ENCODE results near the gene ISLR2.
"Not testable (repeated sequence)": the region's sequence is repeated elsewhere in the genome, so short reads cannot be mapped to it uniquely, and the experiment has no call there.

Gene ISLR2

GRCh38 chr15:74130155-74130848 lies at the start of gene ISLR2:
TSS of gene ISLR2 (plus strand) at chr15:74130586. CDS start at chr15:74132755, 2,169 bp downstream.
- DNase-seq = peak; percentile 61
- H3K27me3 Mint-ChIP-seq (ENCODE audit: low read depth, poor library complexity) = peaks cover 89% of the 10 kb centered on the region
- no peak within 1 kb of the TSS for H3K27ac Mint-ChIP-seq
- H3K4me3 Mint-ChIP-seq = peak within 1 kb of the TSS; percentile 80
- H3K36me3 Mint-ChIP-seq (ENCODE audit: low read depth) = peaks cover 5% of the 10 kb centered on the region
- peaks cover 18% of the 10 kb centered on the region for H3K9me3 Mint-ChIP-seq
- peaks cover 63% of the 10 kb centered on the region for H3K4me1 Mint-ChIP-seq
- TF ChIP-seq, protein P1, sequence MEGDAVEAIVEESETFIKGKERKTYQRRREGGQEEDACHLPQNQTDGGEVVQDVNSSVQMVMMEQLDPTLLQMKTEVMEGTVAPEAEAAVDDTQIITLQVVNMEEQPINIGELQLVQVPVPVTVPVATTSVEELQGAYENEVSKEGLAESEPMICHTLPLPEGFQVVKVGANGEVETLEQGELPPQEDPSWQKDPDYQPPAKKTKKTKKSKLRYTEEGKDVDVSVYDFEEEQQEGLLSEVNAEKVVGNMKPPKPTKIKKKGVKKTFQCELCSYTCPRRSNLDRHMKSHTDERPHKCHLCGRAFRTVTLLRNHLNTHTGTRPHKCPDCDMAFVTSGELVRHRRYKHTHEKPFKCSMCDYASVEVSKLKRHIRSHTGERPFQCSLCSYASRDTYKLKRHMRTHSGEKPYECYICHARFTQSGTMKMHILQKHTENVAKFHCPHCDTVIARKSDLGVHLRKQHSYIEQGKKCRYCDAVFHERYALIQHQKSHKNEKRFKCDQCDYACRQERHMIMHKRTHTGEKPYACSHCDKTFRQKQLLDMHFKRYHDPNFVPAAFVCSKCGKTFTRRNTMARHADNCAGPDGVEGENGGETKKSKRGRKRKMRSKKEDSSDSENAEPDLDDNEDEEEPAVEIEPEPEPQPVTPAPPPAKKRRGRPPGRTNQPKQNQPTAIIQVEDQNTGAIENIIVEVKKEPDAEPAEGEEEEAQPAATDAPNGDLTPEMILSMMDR (IDR thresholded peaks at IDR 0.05) = no peak

DNA sequence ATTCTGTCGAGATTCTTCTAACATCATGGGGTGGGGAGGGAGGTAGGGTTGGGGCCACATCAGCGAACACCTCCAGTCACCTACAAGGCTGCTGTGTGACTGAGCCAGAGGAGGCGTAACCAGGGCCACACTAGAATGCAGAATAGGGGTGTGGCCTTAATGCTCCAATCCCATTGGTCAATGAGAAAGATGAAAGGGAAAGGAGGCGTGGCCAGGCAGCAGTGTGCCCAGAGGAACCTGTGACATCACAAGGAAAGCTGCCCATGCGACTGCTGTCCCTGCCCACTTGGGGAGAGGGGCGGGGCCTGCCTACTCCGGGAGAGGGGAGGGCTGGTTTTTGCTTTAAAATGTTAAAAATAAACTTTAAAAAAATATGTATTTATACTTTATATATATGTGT lies 47.9 kb upstream of the ISLR2 start, which contains the start of gene GOLGA6A:
GOLGA6A (minus strand) TSS at position 101 of the 400 bp plus-strand sequence; CDS start at position 60, 41 bp downstream.
- H3K4me3 Mint-ChIP-seq; DNase-seq; H3K27me3 Mint-ChIP-seq (ENCODE audit: low read depth, poor library complexity); H3K9me3 Mint-ChIP-seq; H3K36me3 Mint-ChIP-seq (ENCODE audit: low read depth); H3K4me1 Mint-ChIP-seq; H3K27ac Mint-ChIP-seq: not testable (repeated sequence)

DNA sequence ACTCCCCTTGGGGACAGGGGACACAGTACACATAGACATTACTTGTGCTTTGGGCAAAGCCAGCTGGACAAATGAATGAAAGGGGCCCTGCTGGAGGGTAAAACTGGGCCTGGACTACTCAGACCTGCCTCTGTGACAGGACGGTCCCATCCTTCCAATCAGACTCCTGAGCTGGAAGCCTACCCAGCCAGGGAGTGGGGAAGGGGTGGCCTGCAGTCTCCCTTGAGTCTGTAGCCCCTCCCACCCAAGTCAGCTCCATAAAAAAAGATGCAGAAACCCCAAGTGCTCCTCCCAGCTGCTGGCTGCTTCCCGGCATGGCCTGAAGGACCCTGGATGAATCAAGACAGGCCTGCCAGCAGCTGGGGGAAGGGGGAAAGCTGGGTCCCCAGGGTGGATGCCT lies 35.8 kb upstream of the ISLR2 start:
- not testable (repeated sequence) for H3K36me3 Mint-ChIP-seq (ENCODE audit: low read depth); H3K4me1 Mint-ChIP-seq; H3K4me3 Mint-ChIP-seq; H3K27me3 Mint-ChIP-seq (ENCODE audit: low read depth, poor library complexity); H3K9me3 Mint-ChIP-seq; DNase-seq; H3K27ac Mint-ChIP-seq

- H3K4me1 Mint-ChIP-seq; H3K9me3 Mint-ChIP-seq; H3K27me3 Mint-ChIP-seq (ENCODE audit: low read depth, poor library complexity); DNase-seq; H3K4me3 Mint-ChIP-seq; H3K27ac Mint-ChIP-seq; H3K36me3 Mint-ChIP-seq (ENCODE audit: low read depth): not testable (repeated sequence)
These were observed 34.8 kb upstream of the ISLR2 start for GRCh38 chr15:74095610-74096009.

DNA sequence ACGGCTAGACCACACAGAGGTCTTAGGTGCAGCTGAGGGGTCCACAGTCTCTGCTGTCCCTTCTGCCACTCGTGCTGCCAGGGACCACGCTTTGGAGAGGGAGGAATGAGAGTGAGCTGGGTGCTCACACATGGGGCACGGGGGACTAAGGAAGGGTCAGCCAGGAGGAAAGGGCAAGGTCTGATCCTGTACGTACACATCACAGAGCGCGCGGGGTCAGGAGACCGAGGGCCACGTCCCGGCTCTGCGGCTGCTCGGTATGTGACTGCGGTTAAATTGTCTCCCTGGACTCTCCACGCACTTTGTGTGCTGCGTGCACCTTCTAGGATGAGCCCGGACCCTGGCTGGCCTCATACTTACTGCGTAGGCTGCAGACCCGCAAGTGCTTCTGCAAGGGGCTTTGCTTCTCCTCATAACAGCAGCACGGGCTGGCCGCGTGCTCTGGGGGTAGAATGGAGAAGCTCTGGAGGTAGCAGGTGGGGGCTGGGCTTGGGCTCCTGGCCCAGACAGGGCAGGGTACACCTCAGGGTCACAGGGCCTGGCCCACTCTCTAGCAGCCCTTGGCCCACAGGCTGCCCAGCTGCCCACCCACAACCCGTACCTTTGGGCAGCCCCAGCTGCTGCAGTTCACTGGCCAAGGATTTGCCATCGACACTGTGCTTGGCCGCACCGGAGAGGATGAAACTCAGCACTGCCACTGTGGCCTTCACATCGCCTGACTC lies 33.5 kb upstream of the ISLR2 start:
- not testable (repeated sequence) for H3K4me3 Mint-ChIP-seq; H3K27me3 Mint-ChIP-seq (ENCODE audit: low read depth, poor library complexity); H3K9me3 Mint-ChIP-seq; H3K27ac Mint-ChIP-seq; H3K4me1 Mint-ChIP-seq; DNase-seq; H3K36me3 Mint-ChIP-seq (ENCODE audit: low read depth)

DNA sequence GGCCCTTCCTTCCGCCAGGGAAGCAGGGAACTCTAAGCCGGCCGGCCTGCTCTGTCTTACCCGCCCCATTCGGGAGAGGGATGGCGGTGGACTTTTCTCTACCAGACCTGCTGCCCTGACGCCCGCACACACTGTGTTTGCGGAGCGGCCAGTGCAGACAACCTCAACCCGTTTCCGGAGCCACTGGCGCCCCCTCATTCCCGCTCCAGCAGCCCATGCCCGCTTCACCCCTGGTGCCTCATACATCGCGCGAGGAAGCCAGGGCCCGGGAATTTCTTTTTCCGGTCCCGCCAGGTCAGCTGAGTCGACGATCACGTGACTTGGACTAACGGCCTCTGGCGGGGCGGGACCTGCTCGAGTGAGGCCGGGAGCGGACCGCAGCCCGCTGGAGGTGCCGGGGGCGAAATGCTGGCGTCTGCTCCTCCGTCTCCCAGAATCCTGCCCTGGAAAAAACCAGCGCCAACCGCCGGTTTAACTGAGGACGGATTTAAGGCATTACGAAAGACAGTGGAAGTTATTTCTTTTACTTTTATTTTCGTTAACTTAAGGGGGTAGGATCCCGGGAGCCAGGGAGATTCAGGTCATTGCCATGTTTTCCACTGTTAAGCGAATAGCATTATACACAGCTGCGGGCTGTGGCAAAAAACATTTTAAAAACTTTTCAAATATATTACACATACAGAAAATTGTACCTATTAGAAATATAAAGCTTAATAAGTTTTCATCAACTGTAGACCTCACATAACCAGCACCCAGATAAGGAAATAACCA lies 30.2 kb upstream of the ISLR2 start:
- DNase-seq = peak; percentile 87
- H3K27me3 Mint-ChIP-seq (ENCODE audit: low read depth, poor library complexity); H3K9me3 Mint-ChIP-seq; H3K36me3 Mint-ChIP-seq (ENCODE audit: low read depth); H3K4me1 Mint-ChIP-seq: not testable (repeated sequence)
- Mint-ChIP-seq H3K4me3 (peak overlapping the region; percentile 89), H3K27ac (peak overlapping the region; percentile 86)

- Mint-ChIP-seq H3K4me3 (no peak overlapping the region), H3K27ac (no peak overlapping the region), H3K4me1 (no peaks in the 10 kb centered on the region), H3K36me3 (ENCODE audit: low read depth) (no peaks in the 10 kb centered on the region), H3K27me3 (ENCODE audit: low read depth, poor library complexity) (peaks cover 18% of the 10 kb centered on the region), H3K9me3 (no peaks in the 10 kb centered on the region)
- no peak for DNase-seq
- TF ChIP-seq, protein P1 (IDR thresholded peaks at IDR 0.05) = no peak
These were observed 22.3 kb upstream of the ISLR2 start for GRCh38 chr15:74108111-74108510.

DNA sequence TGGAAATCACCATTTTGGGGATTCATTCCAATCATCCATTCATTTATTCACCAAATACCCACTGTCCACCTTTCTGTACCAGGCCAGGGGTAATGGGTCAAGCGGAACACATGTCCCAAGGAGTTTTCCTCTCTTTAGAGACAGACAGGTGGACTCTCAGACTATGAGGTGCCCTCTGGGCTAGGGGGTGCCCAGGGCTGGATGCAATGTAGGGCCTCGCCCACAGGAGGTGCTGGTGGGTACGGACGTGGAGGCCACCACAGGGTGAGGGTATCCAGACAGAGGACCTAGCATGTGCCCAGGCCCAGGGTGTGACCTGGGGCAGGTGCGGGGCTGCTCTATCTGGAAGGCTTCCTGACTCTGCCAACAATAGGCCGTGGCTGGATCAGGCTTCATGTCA lies 21.8 kb upstream of the ISLR2 start:
- not testable (repeated sequence) for DNase-seq, H3K27ac Mint-ChIP-seq

More for the DNA sequence above, 21.8 kb upstream of the ISLR2 start:
- not testable (repeated sequence) for H3K36me3 Mint-ChIP-seq (ENCODE audit: low read depth); H3K4me1 Mint-ChIP-seq; H3K4me3 Mint-ChIP-seq; H3K9me3 Mint-ChIP-seq
- peaks cover 22% of the 10 kb centered on the region for H3K27me3 Mint-ChIP-seq (ENCODE audit: low read depth, poor library complexity)
- TF ChIP-seq, protein P1 (IDR thresholded peaks at IDR 0.05) = peak; percentile 15
